DND-41 (cell line): ENCODE results near the gene GABRG3.

Experiments used
- CTCF ChIP-seq: IDR thresholded peaks from 2 replicates; pipeline ENCODE4 v1.5.1; 2012; ENCODE audit warnings: borderline replicate concordance, low read length, moderate library complexity, mild to moderate bottlenecking; ENCODE audit not compliant: poor library complexity, severe bottlenecking; ENCODE audit errors: extremely low read depth
- EZH2 ChIP-seq: IDR thresholded peaks from 3 replicates; pipeline ENCODE4 v1.6.1; 2012; ENCODE audit warnings: borderline replicate concordance, low read depth, mild to moderate bottlenecking, moderate library complexity, low read length, inconsistent platforms; ENCODE audit not compliant: severe bottlenecking

DNA sequence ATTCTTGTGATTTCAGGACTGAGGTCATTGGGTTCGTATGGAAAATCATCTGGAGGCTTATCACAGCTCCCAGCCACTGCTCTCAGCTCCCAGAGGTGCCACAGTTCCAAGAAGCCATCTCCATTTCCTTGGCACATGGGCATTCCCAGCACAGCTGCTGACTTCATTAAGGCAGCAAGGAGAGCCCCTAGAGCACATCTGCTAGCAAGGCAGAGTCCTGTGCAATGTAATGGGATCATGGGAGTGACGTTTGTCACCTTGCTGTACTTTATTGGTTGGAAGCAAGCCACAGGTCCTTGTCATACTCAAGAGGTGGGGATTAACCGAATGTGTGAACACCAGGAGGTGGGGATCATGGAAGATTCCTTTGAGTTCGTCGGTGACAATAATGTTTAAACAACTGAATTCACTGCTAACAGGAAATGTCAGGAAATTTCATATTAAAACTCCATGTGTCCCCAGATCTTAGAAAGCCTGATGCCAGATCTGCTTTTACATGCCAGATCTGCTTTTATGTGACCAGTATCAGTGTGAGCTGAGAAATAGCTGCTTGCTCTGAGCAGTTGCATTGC is 148.8 kb downstream of the GABRG3 start:
- no peak for TF ChIP-seq CTCF
- no peak for TF ChIP-seq EZH2
